Sigmoid colon (tissue), 7 donors: ENCODE data around the gene ZBTB4. TPM values are rescaled to one million over a fixed set of nuclear protein-coding genes. Genes with fewer than 3 reads are reported as not detected.
"Not testable (repeated sequence)": the region's sequence is repeated elsewhere in the genome, so short reads cannot be mapped to it uniquely, and the experiment has no call there.

Source experiments
- DNase-seq: peaks from one replicate; pipeline ENCODE4 v3.0.0-alpha.2; 2019
- H3K27ac ChIP-seq, 4 donors: fragments of 200-600 bp; sonication (generic); one replicate each; pipeline ENCODE4 v1.5.1; 2016 to 2019; ENCODE audit warnings: mild to moderate bottlenecking in 1 of 4
- H3K27me3 ChIP-seq, 3 donors: fragments of 200-600 bp; sonication (generic); one replicate each; pipeline ENCODE4 v1.5.1; 2019; ENCODE audit warnings: mild to moderate bottlenecking in 1 of 3
- H3K36me3 ChIP-seq, 4 donors: fragments of 200-600 bp; sonication (generic); one replicate each; pipeline ENCODE4 v1.5.1; 2016 to 2019
- H3K4me1 ChIP-seq, 4 donors: fragments of 200-600 bp; sonication (generic); one replicate each; pipeline ENCODE4 v1.5.1; 2017 to 2019
- H3K4me3 ChIP-seq, 4 donors: fragments of 200-600 bp; sonication (generic); one replicate each; pipeline ENCODE4 v1.5.1; 2017 to 2019; ENCODE audit warnings: mild to moderate bottlenecking in 2 of 4, moderate library complexity in 1 of 4
- H3K9me3 ChIP-seq, 4 donors: fragments of 200-600 bp in 3 of 4; sonication (generic) in 3 of 4; one replicate each; pipeline versions ENCODE4 v1.5.1 to v1.6.1; 2013 to 2019
- CTCF ChIP-seq, 4 experiments: fragments of 450-650 bp in 3 of 4; fragments of 200-600 bp in 1 of 4; IDR thresholded peaks; one replicate each; pipeline ENCODE4 v1.5.1; 2016 to 2019; ENCODE audit warnings: antibody characterized with exemption in 4 of 4, mild to moderate bottlenecking in 3 of 4, moderate library complexity in 2 of 4
- EP300 ChIP-seq, 4 donors: sonication (generic); formaldehyde crosslinking; IDR thresholded peaks; one replicate each; pipeline ENCODE4 v1.6.1; 2017; ENCODE audit warnings: antibody characterized with exemption in 4 of 4
- POLR2A ChIP-seq, 2 donors: fragments of 450-650 bp; IDR thresholded peaks; one replicate each; pipeline ENCODE4 v1.6.1; 2016; ENCODE audit warnings: antibody characterized with exemption in 2 of 2, mild to moderate bottlenecking in 2 of 2, moderate library complexity in 2 of 2
- POLR2AphosphoS5 ChIP-seq, 4 donors: sonication (generic); formaldehyde crosslinking; IDR thresholded peaks; one replicate each; pipeline ENCODE4 v1.6.1; 2017; ENCODE audit warnings: antibody characterized with exemption in 4 of 4
- WGBS, 2 donors: extraction: QIAGEN DNeasy Blood & Tissue Kit; methylation state at CpG; one replicate each; pipeline ENCODE4 v1.1.7; 2013; 5-methylcytosine and 5-hydroxymethylcytosine counted together
- intact Hi-C: fragments of 100-400 bp; cut with DNase I; formaldehyde crosslinking; loops from one replicate; pipeline ENCODE4 v1.15.1; 2023
- polyA plus RNA-seq, 3 donors: library from polyadenylated mRNA; stranded (reverse); fragments of 200-250 nt; gene quantifications; one replicate each; pipeline ENCODE4 v1.2.3, GENCODE V29; 2013
- total RNA-seq, 4 donors: library from RNA; depleted of rRNA; stranded (reverse); fragments of >200 nt; gene quantifications; one replicate each; pipeline ENCODE4 v1.1.0, GENCODE V29; 2016
- donor health status: healthy with polysubstance abuse.
- donor health status: Bipolar disorder and iron deficiency.
- donor health status: healthy.

Gene ZBTB4
- total and polyA plus RNA-seq, 7 donors = 5.5 to 56.5 (median 42.5) TPM

GRCh38 chr17:7483255-7484066 lies 4.0 kb upstream of the ZBTB4 start:
- Histone ChIP-seq H3K27me3 (no peaks in the 10 kb centered on the region), H3K9me3 (no peaks in the 10 kb centered on the region), H3K27ac (peak overlapping the region; percentile 94 to 100 (median 97)), H3K4me1 (peaks cover 0 to 66% (median 56%) of the 10 kb centered on the region in 4 donors), H3K4me3 (peak overlapping the region; percentile 63 to 72 (median 64)), H3K36me3 (no peaks in the 10 kb centered on the region)
- intact Hi-C loops = loop anchor here (1.0 to 10.0 kb wide), 6 partner anchors 78 to 351 kb away; partner anchors contain the start of genes EIF5A, KDM6B and SENP3
- peak; percentile 99 for DNase-seq
- TF ChIP-seq CTCF (IDR thresholded peaks at IDR 0.05) = no peak
- peak; percentile 58 to 82 (median 80) for TF ChIP-seq POLR2AphosphoS5 (IDR thresholded peaks at IDR 0.05)
- peak in 2 of 4 donors; percentile 83 to 86 for TF ChIP-seq EP300 (IDR thresholded peaks at IDR 0.05)
- peak; percentile 54 to 70 for TF ChIP-seq POLR2A (IDR thresholded peaks at IDR 0.05)
- WGBS, 2 donors = 0 to 1% methylated on average over 38 of the region's 38 CpGs

DNA sequence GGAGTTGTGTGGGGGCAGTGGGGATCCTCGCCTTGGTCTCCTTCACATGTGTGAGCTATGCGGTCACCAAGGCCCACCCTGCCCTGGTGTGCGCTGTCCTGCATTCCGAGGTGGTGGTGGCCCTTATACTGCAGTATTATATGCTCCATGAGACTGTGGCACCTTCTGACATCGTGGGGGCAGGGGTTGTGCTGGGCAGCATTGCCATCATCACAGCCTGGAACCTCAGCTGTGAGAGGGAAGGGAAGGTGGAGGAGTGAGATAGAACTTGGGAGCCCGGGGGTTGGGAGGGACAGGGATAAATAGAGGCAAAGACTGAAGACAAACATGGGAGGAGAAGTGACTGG lies 3.3 kb upstream of the ZBTB4 start:
- intact Hi-C loops = loop anchor here (2.0 to 10.0 kb wide), 3 partner anchors 90 to 352 kb away; partner anchors contain the start of genes EIF5A and KDM6B
- not testable (repeated sequence) for H3K27me3 ChIP-seq, H3K36me3 ChIP-seq, H3K9me3 ChIP-seq
- peak overlapping the region in 3 of 4 donors; percentile 63 to 72 (median 64) for H3K4me3 ChIP-seq
- H3K27ac ChIP-seq = peak overlapping the region; percentile 94 to 100 (median 97)
- WGBS, 2 donors = 70 to 74% methylated on average over 6 of the region's 6 CpGs
- DNase-seq = peak; percentile 76
- peaks cover 0 to 68% (median 58%) of the 10 kb centered on the region in 4 donors for H3K4me1 ChIP-seq

GRCh38 chr17:7481842-7482741 lies 2.7 kb upstream of the ZBTB4 start:
- H3K4me3 ChIP-seq, H3K36me3 ChIP-seq, DNase-seq, H3K9me3 ChIP-seq, H3K27me3 ChIP-seq: not testable (repeated sequence)
- intact Hi-C loops = loop anchor here (2.0 to 10.0 kb wide), 3 partner anchors 91 to 353 kb away; partner anchors contain the start of genes EIF5A and KDM6B
- peaks cover 0 to 68% (median 58%) of the 10 kb centered on the region in 4 donors for H3K4me1 ChIP-seq
- H3K27ac ChIP-seq = peak overlapping the region; percentile 94 to 100 (median 97)
- 87 to 90% methylated on average over 31 of the region's 31 CpGs for WGBS, 2 donors

- H3K9me3 ChIP-seq, H3K36me3 ChIP-seq, DNase-seq, H3K27me3 ChIP-seq: not testable (repeated sequence)
- H3K4me1 ChIP-seq = peaks cover 0 to 68% (median 59%) of the 10 kb centered on the region in 4 donors
- H3K4me3 ChIP-seq = peak within 1 kb of the TSS in 2 of 4 donors; percentile 61 to 100
- intact Hi-C loops = loop anchor here (5.0 to 10.0 kb wide), 2 partner anchors 174 to 354 kb away; partner anchors contain the start of genes EIF5A and KDM6B
- H3K27ac ChIP-seq = peak within 1 kb of the TSS; percentile 94 to 100 (median 100)
- 95% methylated on average over 4 of the region's 4 CpGs for WGBS, 2 donors
Measured at GRCh38 chr17:7481275-7481674, 1.8 kb upstream of the ZBTB4 start, which contains the start of gene SLC35G6. SLC35G6 (plus strand) TSS chr17:7481446; CDS start chr17:7481517, 71 bp downstream.

DNA sequence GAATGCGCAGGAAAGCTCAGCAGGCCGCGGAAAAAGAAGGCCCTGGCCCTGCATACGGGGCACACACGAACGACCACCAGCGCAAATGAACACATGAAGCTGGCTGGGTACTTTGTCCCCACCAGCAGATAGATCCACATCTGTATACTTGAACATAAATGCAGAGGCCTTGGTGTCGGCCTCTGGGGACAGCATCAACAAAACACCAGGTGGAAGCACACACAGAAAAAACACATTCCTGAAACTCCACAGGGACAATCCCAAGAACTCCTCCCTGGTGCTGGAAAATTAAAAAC lies 606 bp upstream of the ZBTB4 start:
- no peaks in the 10 kb centered on the region for H3K27me3 ChIP-seq
- no peak for DNase-seq
- no peak for TF ChIP-seq EP300 (IDR thresholded peaks at IDR 0.05)
- no peak for TF ChIP-seq CTCF (IDR thresholded peaks at IDR 0.05)
- TF ChIP-seq POLR2A (IDR thresholded peaks at IDR 0.05) = no peak
- TF ChIP-seq POLR2AphosphoS5 (IDR thresholded peaks at IDR 0.05) = no peak
- no peaks in the 10 kb centered on the region for H3K36me3 ChIP-seq
- intact Hi-C loops = loop anchor here (5.0 to 10.0 kb wide), 2 partner anchors 173 to 355 kb away; partner anchors contain the start of genes EIF5A and KDM6B
- WGBS, 2 donors = 3 to 8% methylated on average over 8 of the region's 8 CpGs
- H3K4me1 ChIP-seq = peaks cover 0 to 68% (median 58%) of the 10 kb centered on the region in 4 donors
- no peaks in the 10 kb centered on the region for H3K9me3 ChIP-seq
- H3K4me3 ChIP-seq = peak overlapping the region; percentile 61 to 100 (median 96)
- peak overlapping the region; percentile 94 to 100 (median 100) for H3K27ac ChIP-seq
